H1 (cell line): Measurements from ENCODE around the gene ACTL10. TPM values are rescaled to one million over a fixed set of nuclear protein-coding genes. Genes with fewer than 3 reads are reported as not detected.

Experiments
- CTCF ChIA-PET: fragments of 300-600 bp; sonication (Branson Sonifier 250); formaldehyde crosslinking; loops from one replicate; lab custom pipeline; 2021; ENCODE audit not compliant: partially characterized antibody; lab: Charles Lee
- POLR2A ChIA-PET: fragments of 300-600 bp; sonication (Branson Sonifier 250); formaldehyde crosslinking; loops from one replicate; lab custom pipeline; 2021; ENCODE audit warnings: inconsistent platforms; ENCODE audit not compliant: partially characterized antibody; lab: Charles Lee
- DNase-seq, 2 experiments: peaks; one replicate each; pipeline versions ENCODE4 v3.0.0 to v3.0.0-alpha.2; 2010 to 2022; ENCODE audit warnings: low spot score in 2 of 2, low read depth in 1 of 2, mixed read lengths in 1 of 2
- FAIRE-seq: peaks from 2 replicates; lab custom pipeline; 2011; peaks lifted over from hg19 to GRCh38; lab: Jason Lieb, UNC
- H2AFZ ChIP-seq: 2 replicates; pipeline ENCODE4 v1.8.1; 2012; ENCODE audit warnings: low read length, inconsistent platforms
- H2AK5ac ChIP-seq: 2 replicates; pipeline ENCODE4 v1.6.1; 2013; ENCODE audit warnings: low read depth, low read length
- H2BK120ac ChIP-seq: replicated peaks from 2 replicates; pipeline ENCODE3; 2013; ENCODE audit warnings: low read depth, low read length, inconsistent platforms
- H2BK12ac ChIP-seq: 2 replicates; pipeline ENCODE4 v1.6.1; 2013; ENCODE audit warnings: low read depth, low read length
- H2BK15ac ChIP-seq: 2 replicates; pipeline ENCODE4 v1.6.1; 2013; ENCODE audit warnings: low read length
- H2BK20ac ChIP-seq: 2 replicates; pipeline ENCODE4 v1.6.1; 2013; ENCODE audit warnings: low read length
- H2BK5ac ChIP-seq: 2 replicates; pipeline ENCODE4 v1.6.1; 2013; ENCODE audit warnings: low read depth, low read length
- H3K14ac ChIP-seq: 2 replicates; pipeline ENCODE4 v1.6.1; 2013; ENCODE audit warnings: inconsistent platforms; ENCODE audit not compliant: insufficient read length
- H3K18ac ChIP-seq: 2 replicates; pipeline ENCODE4 v1.6.1; 2013; ENCODE audit warnings: low read length; ENCODE audit errors: extremely low read depth
- H3K23ac ChIP-seq: 2 replicates; pipeline ENCODE4 v1.6.1; 2013; ENCODE audit warnings: inconsistent platforms; ENCODE audit not compliant: insufficient read length
- H3K23me2 ChIP-seq: 2 replicates; pipeline ENCODE4 v1.6.1; 2013; ENCODE audit warnings: low read depth, low read length
- H3K27ac ChIP-seq: 2 replicates; pipeline ENCODE4 v1.6.1; 2011; ENCODE audit warnings: low read depth, low read length, inconsistent platforms
- H3K27me3 ChIP-seq, 4 experiments: replicated peaks in 1 of 4; 1 replicate in 1 of 4; 2 replicates in 3 of 4; pipeline versions ENCODE4 v1.6.1 to v1.8.1; 2011 to 2013; ENCODE audit warnings: low read length in 3 of 4, mild to moderate bottlenecking in 3 of 4, inconsistent platforms in 2 of 4, mixed read lengths in 2 of 4, moderate library complexity in 1 of 4; ENCODE audit not compliant: control insufficient read depth in 3 of 4, insufficient read depth in 3 of 4; ENCODE audit errors: extremely low read depth in 1 of 4
- H3K36me3 ChIP-seq, 4 experiments: 2 replicates each; pipeline versions ENCODE4 v1.6.1 to v1.8.1; 2011 to 2013; ENCODE audit warnings: mild to moderate bottlenecking in 4 of 4, low read length in 3 of 4, moderate library complexity in 2 of 4, control low read depth in 1 of 4, inconsistent platforms in 1 of 4; ENCODE audit not compliant: insufficient read depth in 4 of 4, control insufficient read depth in 2 of 4
- H3K4ac ChIP-seq: replicated peaks from 2 replicates; pipeline ENCODE3; 2013; ENCODE audit warnings: low read length, low read depth, mixed read lengths, inconsistent platforms; ENCODE audit not compliant: insufficient read length
- H3K4me1 ChIP-seq, 4 experiments: replicated peaks in 1 of 4; 1 replicate in 1 of 4; 2 replicates in 3 of 4; pipeline versions ENCODE4 v1.6.1 to v1.8.1; 2011 to 2013; ENCODE audit warnings: low read length in 3 of 4, inconsistent platforms in 2 of 4, mixed read lengths in 1 of 4; ENCODE audit not compliant: insufficient read depth in 4 of 4, control insufficient read depth in 3 of 4
- H3K4me2 ChIP-seq, 2 experiments: 2 replicates each; pipeline versions ENCODE4 v1.6.1 to v1.8.1; 2011 to 2013; ENCODE audit warnings: low read depth in 2 of 2, low read length in 2 of 2, control low read depth in 1 of 2, inconsistent platforms in 1 of 2, mild to moderate bottlenecking in 1 of 2; ENCODE audit not compliant: insufficient read depth in 1 of 2
- H3K4me3 ChIP-seq, 4 experiments: fragments of 200-600, 300-600 bp in 1 of 4; sonication (generic), shearing (Covaris generic), sonication (Bioruptor Twin) in 1 of 4; 2 replicates each; pipeline versions ENCODE4 v1.5.1 to v1.8.1; 2011 to 2016; ENCODE audit warnings: low read length in 4 of 4, low read depth in 3 of 4, control low read depth in 2 of 4, inconsistent platforms in 2 of 4, mild to moderate bottlenecking in 2 of 4, mixed read lengths in 1 of 4, moderate library complexity in 1 of 4; ENCODE audit not compliant: insufficient read depth in 2 of 4; ENCODE audit errors: extremely low read depth in 1 of 4
- H3K56ac ChIP-seq: replicated peaks from 2 replicates; pipeline ENCODE3; 2013; ENCODE audit warnings: low read depth, mild to moderate bottlenecking, mixed read lengths, low read length, inconsistent platforms; ENCODE audit not compliant: insufficient read length
- H3K79me1 ChIP-seq: 2 replicates; pipeline ENCODE4 v1.6.1; 2013; ENCODE audit warnings: low read depth, low read length, control low read depth
- H3K79me2 ChIP-seq, 2 experiments: 2 replicates each; pipeline versions ENCODE4 v1.6.1 to v1.8.1; 2012 to 2013; ENCODE audit warnings: low read length in 2 of 2, mild to moderate bottlenecking in 2 of 2, inconsistent platforms in 1 of 2; ENCODE audit not compliant: insufficient read depth in 2 of 2, control insufficient read depth in 1 of 2
- H3K9ac ChIP-seq, 4 experiments: replicated peaks in 1 of 4; 1 replicate in 1 of 4; 2 replicates in 3 of 4; pipeline versions ENCODE4 v1.6.1 to v1.8.1; 2011 to 2013; ENCODE audit warnings: low read depth in 3 of 4, low read length in 3 of 4, control low read depth in 2 of 4, mild to moderate bottlenecking in 2 of 4, moderate library complexity in 2 of 4, inconsistent platforms in 1 of 4; ENCODE audit errors: extremely low read depth in 1 of 4
- H3K9me3 ChIP-seq, 2 experiments: 2 replicates each; pipeline versions ENCODE4 v1.6.1 to v1.8.1; 2012 to 2013; ENCODE audit warnings: mild to moderate bottlenecking in 2 of 2, moderate library complexity in 2 of 2, control low read depth in 1 of 2, inconsistent platforms in 1 of 2, low read depth in 1 of 2, low read length in 1 of 2, mixed read lengths in 1 of 2; ENCODE audit not compliant: insufficient read depth in 2 of 2
- H4K20me1 ChIP-seq, 2 experiments: replicated peaks in 1 of 2; 2 replicates each; pipeline versions ENCODE3 to v1.8.1; 2011 to 2013; ENCODE audit warnings: inconsistent platforms in 2 of 2, low read length in 2 of 2, mild to moderate bottlenecking in 1 of 2; ENCODE audit not compliant: insufficient read depth in 2 of 2, control insufficient read depth in 1 of 2
- H4K5ac ChIP-seq: 2 replicates; pipeline ENCODE4 v1.6.1; 2013; ENCODE audit warnings: low read length, low read depth, mixed read lengths, inconsistent platforms; ENCODE audit not compliant: insufficient read length
- H4K8ac ChIP-seq: 2 replicates; pipeline ENCODE4 v1.8.0; 2013; ENCODE audit warnings: mild to moderate bottlenecking, moderate library complexity, low read length, inconsistent platforms; ENCODE audit not compliant: insufficient read depth; ENCODE audit errors: extremely low read depth
- H4K91ac ChIP-seq: replicated peaks from 2 replicates; pipeline ENCODE3; 2013; ENCODE audit warnings: low read length, mixed read lengths, inconsistent platforms; ENCODE audit not compliant: insufficient read length
- CHD2 ChIP-seq: IDR thresholded peaks from 2 replicates; pipeline ENCODE4 v1.6.1; 2012; ENCODE audit warnings: low read length, improper control_type of control experiment
- EGR1 ChIP-seq: IDR thresholded peaks from 2 replicates; pipeline ENCODE4 v1.6.1; 2011; ENCODE audit warnings: low read depth, low read length, borderline replicate concordance
- FOSL1 ChIP-seq: IDR thresholded peaks from 2 replicates; pipeline ENCODE4 v1.6.1; 2011; ENCODE audit warnings: mild to moderate bottlenecking, low read depth, low read length, moderate library complexity; ENCODE audit not compliant: insufficient read depth
- JUND ChIP-seq: IDR thresholded peaks from 2 replicates; pipeline ENCODE4 v1.6.1; 2011; ENCODE audit warnings: mild to moderate bottlenecking, improper control_type of control experiment, low read length
- MAFK ChIP-seq: IDR thresholded peaks from 2 replicates; pipeline ENCODE4 v1.6.1; 2012; ENCODE audit warnings: low read depth, mild to moderate bottlenecking, improper control_type of control experiment, low read length
- NANOG ChIP-seq: IDR thresholded peaks from 2 replicates; pipeline ENCODE4 v1.6.1; 2011; ENCODE audit warnings: low read length, low read depth, mild to moderate bottlenecking, inconsistent platforms; ENCODE audit not compliant: insufficient read depth, poor library complexity, severe bottlenecking
- NRF1 ChIP-seq: IDR thresholded peaks from 2 replicates; pipeline ENCODE4 v1.6.1; 2011; ENCODE audit warnings: mild to moderate bottlenecking, low read depth, low read length, improper control_type of control experiment
- POU5F1 ChIP-seq: IDR thresholded peaks from 2 replicates; pipeline ENCODE4 v1.6.1; 2011; ENCODE audit warnings: low read depth, mild to moderate bottlenecking, low read length, moderate library complexity
- RFX5 ChIP-seq: IDR thresholded peaks from 2 replicates; pipeline ENCODE4 v1.6.1; 2011; ENCODE audit warnings: low read depth, low read length, improper control_type of control experiment, borderline replicate concordance
- RXRA ChIP-seq: IDR thresholded peaks from 2 replicates; pipeline ENCODE4 v1.6.1; 2011; ENCODE audit warnings: low read depth, mild to moderate bottlenecking, low read length, moderate library complexity; ENCODE audit not compliant: insufficient read depth
- SP4 ChIP-seq: IDR thresholded peaks from 2 replicates; pipeline ENCODE4 v1.6.1; 2012; ENCODE audit warnings: low read length, inconsistent platforms
- TCF12 ChIP-seq: IDR thresholded peaks from 2 replicates; pipeline ENCODE4 v1.6.1; 2011; ENCODE audit warnings: low read depth, mild to moderate bottlenecking, low read length
- WGBS, 2 experiments: shearing (Covaris generic) in 1 of 2; methylation state at CpG; one replicate each; pipeline versions ENCODE4 v1.1.6 to v1.1.7; 2013 to 2015; ENCODE audit warnings: low lambda C conversion rate in 2 of 2, mixed read lengths in 2 of 2, inconsistent platforms in 1 of 2, low coverage in 1 of 2, missing lambda C conversion rate in 1 of 2; ENCODE audit not compliant: insufficient replicate concordance in 2 of 2, insufficient coverage in 1 of 2, insufficient read length in 1 of 2; ENCODE audit errors: extremely low coverage in 1 of 2, missing lambda C conversion rate in 1 of 2; 5-methylcytosine and 5-hydroxymethylcytosine counted together
- polyA plus RNA-seq, 7 experiments: library from polyadenylated mRNA; depleted of rRNA in 3 of 7; stranded (reverse) in 5 of 7; unstranded in 2 of 7; fragments of >200 nt in 5 of 7; fragments of 200-250 nt in 2 of 7; gene quantifications; 1 replicate in 5 of 7; 2 replicates in 1 of 7; 4 replicates in 1 of 7; pipeline versions ENCODE4 v1.2.1 to v1.2.3, GENCODE V29; 2011 to 2013; ENCODE audit warnings: missing spikeins in 2 of 7, mixed read lengths in 2 of 7
- total RNA-seq: library from RNA; stranded (reverse); fragmentation: NEBNext Ultra II Directional; extraction: Animal tissue kit (Norgen Biotek cat#: 25700); gene quantifications from 2 replicates; pipeline ENCODE4 v1.2.1, GENCODE V29; 2021

Gene ACTL10
- total and polyA plus RNA-seq, 2 of the 8 experiments (the other 6 are each of a cell fraction or from before 2014, with no cell fraction given) = 0.26 TPM; not detected in 1

DNA sequence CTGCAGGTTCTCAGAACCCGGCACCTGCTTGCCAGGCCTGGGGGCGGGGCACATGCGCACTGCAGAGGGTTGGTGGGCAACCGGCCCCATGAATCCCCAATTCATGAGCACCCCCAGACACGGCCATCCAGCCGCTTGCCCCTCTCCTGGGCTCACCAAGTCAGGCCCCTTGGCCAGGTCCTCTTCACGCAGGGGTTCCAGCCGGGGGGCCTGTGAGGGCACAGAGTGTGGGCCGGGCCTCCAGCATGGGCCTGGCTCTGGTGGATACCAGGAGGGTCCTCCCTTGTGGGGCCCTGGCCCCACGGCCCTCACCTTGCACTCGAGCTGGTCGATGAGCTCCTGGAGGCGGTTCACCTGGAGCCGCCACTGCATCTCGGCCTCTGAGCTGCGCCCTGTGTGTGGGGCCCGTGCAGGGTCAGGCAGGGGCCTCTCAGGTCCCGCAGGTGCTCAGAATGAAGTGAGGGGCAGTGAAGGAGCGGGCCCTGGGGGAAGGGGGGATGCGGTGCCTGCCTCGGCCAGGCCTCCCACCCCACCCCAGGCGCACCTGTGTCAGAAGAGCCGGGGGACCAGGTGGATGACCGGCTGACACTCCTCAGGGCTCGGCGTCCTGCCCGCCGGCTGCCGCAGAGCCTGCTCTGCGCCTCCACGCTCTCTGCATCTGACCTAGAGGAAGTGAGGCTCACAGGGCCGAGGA, 7.3 kb upstream of the ACTL10 start:
- Histone ChIP-seq H4K5ac (no peak overlapping the region), H3K27ac (no peak overlapping the region), H3K79me1 (no peaks in the 10 kb centered on the region), H3K4me3 (no peak overlapping the region), H2BK20ac (no peak overlapping the region), H2AK5ac (no peak overlapping the region), H3K23ac (no peak overlapping the region), H2AFZ (no peak overlapping the region), H4K20me1 (peaks cover 0 to 8% of the 10 kb centered on the region in 2 experiments), H3K4me2 (no peak overlapping the region), H3K4ac (no peak overlapping the region), H3K27me3 (no peaks in the 10 kb centered on the region), H2BK5ac (no peak overlapping the region), H3K18ac (no peak overlapping the region), H4K8ac (no peak overlapping the region), H3K9me3 (no peaks in the 10 kb centered on the region), H3K14ac (no peak overlapping the region), H4K91ac (no peak overlapping the region), H3K79me2 (no peaks in the 10 kb centered on the region), H2BK15ac (no peak overlapping the region), H2BK120ac (no peak overlapping the region), H2BK12ac (no peak overlapping the region), H3K9ac (no peak overlapping the region), H3K23me2 (peaks cover 11% of the 10 kb centered on the region; the same call in 1 of the 2 replicates), H3K36me3 (peaks cover 0 to 11% (median 0%) of the 10 kb centered on the region in 4 experiments; a peak in 2 of 8 replicates), H3K4me1 (peaks cover 0 to 9% (median 6%) of the 10 kb centered on the region in 4 experiments; a peak in 4 of 7 replicates), H3K56ac (no peak overlapping the region)
- FAIRE-seq = no peak
- ChIA-PET POLR2A (interaction anchor here (17.9 kb wide), 1 partner anchor 20 kb away, joined by 245 read pairs; the partner anchor contains the start of gene NECAB3), CTCF (interaction anchor here (5.0 kb wide), 1 partner anchor 9 kb away, joined by 31 read pairs; the partner anchor contains the start of gene ACTL10)
- DNase-seq = no peak
- WGBS, 2 experiments = 96% methylated on average over 32 of the region's 32 CpGs; no CpG with 5 or more reads in 1 of the 2 experiments
- TF ChIP-seq CHD2 (no peak), MAFK (no peak), NRF1 (no peak), JUND (no peak), NANOG (no peak), POU5F1 (no peak), TCF12 (no peak), RFX5 (no peak), FOSL1 (no peak), EGR1 (no peak), SP4 (no peak), RXRA (no peak)
